Lung microvascular endothelial cell (primary cell): ENCODE results near the gene OPALIN. TPM values are rescaled to one million over a fixed set of nuclear protein-coding genes. Genes with fewer than 3 reads are reported as not detected.

ENCODE experiments used
- DNase-seq, 2 donors: peaks; one replicate each; pipeline versions ENCODE4 v3.0.0 to v3.0.0-alpha.2; 2010; ENCODE audit warnings: low read depth in 2 of 2
- total RNA-seq: library from RNA; depleted of rRNA; stranded (reverse); fragments of >200 nt; gene quantifications from 2 replicates; pipeline ENCODE4 v1.2.1, GENCODE V29; 2014

OPALIN gene, protein sequence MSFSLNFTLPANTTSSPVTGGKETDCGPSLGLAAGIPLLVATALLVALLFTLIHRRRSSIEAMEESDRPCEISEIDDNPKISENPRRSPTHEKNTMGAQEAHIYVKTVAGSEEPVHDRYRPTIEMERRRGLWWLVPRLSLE
- total RNA-seq, result not detected in 2 replicates

DNA sequence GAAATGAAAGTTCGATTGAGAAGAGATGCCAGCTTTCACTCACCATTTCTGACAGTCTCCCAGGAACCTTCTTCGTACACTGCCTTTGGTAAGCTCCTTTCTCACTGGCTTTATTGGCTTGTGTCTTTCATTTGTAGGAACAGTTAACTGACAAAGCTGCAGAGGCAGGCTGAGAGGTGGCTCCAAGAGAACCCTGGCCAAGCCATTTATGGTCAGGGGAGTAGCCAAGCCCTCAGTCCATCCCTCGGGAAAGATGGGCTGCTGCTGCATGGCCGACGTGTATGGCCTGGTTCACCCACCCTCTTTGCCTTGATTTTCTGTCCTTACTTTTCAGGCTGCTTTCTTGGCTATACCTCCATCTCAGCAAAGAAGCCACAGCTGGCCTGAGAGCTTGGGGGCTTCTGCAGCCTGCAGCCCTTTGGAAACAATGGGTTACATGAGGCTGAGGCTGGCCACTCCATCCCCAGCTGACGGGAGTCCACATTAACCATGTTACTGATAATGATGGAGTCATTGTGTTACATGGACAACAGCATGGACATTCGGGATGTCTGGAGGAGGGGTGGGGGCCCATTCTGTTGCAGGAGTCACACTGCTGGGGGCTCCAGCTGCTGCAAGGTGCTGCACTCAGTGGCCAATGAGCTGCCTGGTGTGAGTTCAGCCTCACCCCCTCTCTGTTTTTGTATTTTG lies at the start of gene OPALIN:
OPALIN (minus strand) TSS at position 152 of the 690 bp plus-strand sequence; CDS start at position 46, 106 bp downstream.
- DNase-seq, result no peak

DNA sequence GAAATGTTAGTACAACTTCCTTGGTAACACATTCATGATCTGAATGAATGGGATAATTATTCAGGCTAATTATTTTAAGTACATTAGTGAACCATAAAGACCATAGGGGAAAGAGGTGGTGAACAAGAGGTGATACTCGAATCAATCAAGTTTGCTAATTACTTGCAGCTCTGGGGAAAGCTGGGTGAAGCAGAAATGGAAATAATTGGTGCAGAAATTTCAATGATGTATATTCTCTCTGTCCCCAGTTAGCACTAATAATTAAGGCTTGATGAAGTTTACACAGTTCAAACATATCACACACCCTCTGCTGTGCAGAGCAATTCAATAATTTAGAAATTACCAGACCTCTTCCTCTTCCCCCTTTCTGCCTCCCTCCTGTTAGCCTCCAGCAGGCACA lies 49.4 kb upstream of the OPALIN start:
- DNase-seq, result no peak

DNA sequence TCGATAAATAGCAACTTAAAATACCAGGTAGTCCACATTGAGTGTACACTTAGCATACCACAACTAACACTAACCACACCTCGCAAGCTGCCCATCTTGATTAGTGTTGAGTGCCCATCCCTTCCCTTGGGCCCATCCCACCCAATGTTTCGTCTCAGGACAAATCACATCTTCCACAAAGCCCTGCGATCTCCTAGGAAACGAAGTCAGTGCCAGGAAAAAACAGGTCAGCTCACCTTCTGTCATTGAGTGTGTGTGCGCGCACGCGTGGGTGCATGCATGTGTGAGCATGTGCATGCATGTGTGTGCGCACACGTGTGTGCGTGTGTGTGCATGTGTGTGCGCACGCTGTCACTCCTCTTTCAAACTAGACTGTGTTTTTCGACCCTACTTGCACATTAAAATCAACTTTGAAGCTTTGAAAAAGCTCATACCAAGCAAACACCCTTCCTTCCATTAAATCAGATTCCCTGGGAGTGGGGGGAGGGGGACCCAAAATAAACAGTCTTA lies 48.8 kb upstream of the OPALIN start:
- DNase-seq, result no peak

DNA sequence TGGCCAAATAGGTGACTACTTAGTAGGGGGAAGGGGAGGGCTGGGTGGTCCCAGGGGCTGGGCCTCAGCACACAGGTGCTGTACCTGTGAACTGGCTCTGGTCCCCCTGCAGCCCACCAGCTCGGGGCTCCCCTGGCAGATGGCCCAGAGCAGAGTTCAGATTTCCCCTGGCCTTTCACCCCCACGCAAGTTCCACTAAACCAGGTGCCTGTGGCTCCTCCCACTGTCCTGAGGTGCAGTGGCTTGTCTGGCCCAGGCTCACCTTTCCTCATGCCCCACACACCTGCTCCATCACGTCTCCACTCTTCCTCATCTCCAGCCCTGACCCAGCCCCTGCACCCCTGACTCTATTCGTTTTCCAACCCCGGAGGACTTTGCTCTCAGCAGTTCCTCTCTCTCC lies 47.3 kb upstream of the OPALIN start:
- DNase-seq, result no peak

DNA sequence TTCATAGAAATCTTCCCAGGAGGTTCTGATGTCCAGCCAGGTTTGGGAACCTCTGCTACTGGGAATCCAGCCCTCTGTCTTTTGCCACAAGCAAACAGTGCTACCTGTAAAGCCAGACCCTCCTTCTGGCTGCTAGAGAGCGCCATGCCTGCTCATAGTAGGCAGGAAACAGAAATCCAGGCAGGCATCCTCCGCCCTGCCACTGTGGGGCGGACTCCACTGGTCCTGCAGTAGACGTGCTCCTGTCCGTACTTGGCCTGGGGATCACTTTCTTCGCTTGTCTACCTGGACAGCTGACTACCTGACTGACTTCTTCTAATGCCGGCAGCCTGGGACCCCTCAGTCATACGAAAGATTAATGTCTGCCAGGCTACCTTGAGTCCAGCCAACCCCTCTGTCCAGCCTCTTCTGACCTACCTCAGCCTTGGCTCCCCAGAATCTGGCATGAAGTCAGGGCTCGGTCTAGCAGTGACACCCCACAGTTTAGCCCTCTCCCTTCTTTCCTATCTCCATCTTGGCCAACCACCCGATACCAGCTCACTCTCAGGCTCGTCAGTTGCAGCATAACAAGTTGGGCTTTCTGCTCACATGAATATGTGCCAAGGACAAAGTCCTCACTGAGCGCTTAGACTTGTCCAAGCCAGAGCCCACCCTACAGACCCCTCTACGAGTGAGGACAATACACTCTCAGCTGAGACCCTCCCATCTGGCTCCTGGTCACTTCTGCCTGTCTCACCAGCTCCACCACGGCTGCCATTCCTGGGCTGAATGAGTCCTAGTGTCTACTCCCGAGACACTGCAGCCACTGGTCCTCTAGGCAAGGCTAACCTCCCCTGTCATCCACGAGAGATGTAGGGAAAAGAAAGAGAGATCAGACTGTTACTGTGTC lies 43.9 kb upstream of the OPALIN start:
- no peak for DNase-seq

DNA sequence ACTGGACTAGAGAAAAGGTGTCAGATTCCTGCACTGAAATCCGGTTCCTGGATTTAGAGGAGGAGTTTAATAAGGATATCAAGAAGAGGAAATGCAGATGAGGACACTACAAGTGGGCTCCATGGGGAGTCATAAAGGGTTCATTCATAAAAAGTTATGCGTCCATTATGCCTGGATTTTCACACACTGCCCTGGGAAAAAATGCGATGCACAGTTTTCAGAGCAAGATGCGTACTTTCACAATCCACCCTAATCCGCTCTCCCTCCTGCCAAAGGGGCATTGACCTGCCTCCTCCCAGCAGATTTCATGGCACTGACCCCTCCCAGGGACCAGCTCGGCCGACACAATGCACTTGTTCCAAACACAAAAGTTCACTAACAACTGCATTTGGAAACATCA lies 42.2 kb upstream of the OPALIN start:
- DNase-seq, result no peak

DNA sequence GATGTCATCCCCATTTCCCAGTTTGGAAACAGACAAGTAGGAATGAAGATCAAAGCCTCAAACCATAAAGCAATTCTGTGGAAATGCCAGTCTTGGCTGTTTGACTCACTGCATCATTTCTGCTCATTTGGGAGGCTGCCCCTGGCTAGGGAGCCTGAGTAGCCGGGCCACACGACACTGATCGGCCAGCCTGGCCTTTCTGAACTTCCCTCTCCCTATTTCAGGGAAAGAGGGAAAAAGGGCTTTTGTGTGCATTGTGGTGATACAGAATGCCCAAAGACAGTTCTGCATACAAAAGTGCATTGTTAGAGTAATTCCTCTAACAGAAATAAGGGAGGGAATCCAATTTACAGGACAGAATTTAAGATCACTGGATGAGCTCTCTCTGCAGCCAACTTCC lies 41.7 kb upstream of the OPALIN start:
- no peak for DNase-seq

DNA sequence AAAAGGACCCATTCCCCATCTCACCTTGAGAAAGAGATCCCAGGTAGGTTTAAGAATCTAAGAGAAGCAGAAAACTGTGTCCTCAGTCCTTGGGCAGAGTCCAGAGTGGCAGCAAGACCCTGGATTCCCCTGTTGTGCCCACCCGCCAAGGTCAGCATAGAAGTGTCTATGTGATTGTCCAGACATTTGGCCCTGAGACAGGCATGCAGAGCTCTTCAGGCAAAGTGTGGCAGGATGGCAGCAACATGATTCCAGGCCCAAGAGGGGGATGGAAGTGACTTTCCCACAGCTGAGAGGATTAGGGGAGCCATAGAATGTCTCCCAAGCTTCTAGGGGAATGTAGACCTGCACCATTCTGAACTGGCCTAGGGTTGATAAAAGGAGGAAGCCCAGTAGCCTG lies 39.1 kb upstream of the OPALIN start:
- DNase-seq, result no peak

DNA sequence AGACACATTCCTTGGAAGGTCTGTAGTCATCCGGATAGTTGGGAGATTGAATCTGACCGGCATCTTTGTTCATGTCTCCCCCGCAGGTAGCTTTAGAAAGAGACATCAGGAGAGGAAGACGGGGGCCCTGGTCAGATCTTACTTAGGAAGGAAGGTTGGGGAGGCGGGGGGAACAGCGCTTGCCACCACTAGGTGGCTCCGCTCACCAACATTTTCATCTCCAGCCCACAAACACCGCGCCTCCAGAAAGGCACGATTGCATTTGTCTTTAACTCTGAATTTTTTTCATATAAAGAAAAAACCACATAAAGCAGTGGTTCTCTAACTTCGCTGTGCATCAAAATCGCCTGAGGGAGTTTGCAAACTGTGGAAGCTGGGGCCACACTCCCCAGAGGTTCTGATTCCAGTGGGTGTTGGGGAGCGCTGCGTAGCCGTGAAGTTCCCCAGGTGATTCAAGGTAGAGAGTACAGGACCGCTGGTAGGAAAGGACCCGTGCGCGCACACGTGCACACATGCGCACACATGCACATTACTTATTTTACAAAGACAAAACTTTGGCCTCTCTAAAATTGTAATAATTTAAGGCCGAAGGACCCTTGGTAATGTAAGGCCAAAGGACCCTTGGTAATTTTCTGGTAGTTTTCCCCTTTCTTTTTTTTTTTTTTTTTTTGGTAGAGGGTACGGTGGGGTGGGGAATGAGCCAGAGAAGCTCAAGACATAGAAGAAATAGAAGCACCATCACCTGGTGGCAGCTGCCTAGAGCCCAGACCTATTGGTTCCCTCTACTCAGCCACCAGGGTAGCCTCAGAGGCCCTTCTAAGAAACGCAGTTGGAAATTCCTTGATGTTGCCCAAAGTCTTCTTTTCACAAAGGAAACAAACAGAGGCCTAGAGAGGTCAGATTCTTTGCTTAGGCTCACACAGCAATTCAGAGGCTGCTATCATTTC lies 37.4 kb upstream of the OPALIN start:
- DNase-seq, result peak; percentile 78 to 84

DNA sequence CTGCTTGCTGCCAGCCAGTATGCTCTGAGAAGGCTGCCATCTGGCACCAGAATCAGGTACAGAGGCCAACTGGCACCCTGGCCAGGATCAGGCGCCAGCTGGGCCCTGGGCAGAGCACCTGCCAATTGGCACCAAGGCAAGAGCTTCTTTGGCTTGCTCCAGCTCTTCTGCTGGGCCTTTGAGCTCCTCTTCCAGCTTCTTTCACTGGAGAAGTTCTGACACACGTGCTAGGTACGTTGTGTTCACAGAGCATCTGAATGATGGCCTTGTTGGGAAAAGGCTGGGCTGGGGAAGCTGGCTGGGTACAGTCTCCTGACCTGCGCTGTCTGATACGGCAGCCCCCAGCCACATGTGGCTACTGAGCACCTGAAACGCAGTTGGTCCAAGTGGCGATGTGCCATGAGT lies 31.7 kb upstream of the OPALIN start:
- DNase-seq, result no peak

DNA sequence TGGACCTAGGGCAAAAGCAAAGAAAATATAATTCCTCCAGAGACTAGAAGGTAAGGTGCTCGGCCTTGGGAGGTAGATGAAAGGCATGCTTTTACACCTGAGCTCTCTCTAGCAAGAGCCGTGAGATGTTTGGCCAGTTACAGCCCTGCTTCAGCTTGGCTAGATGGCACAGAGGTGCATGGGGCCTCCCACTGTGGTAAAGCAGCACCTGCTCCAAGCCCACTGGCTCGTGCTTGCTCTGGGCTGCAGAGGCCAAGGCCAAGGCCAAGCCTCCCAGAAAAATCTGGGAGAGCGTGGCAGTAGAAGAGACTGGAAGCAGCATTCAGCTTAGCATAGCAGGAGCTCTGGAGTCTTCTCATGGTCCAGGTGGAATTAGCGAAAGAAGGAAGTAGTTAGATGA lies 31.0 kb upstream of the OPALIN start:
- no peak for DNase-seq

DNA sequence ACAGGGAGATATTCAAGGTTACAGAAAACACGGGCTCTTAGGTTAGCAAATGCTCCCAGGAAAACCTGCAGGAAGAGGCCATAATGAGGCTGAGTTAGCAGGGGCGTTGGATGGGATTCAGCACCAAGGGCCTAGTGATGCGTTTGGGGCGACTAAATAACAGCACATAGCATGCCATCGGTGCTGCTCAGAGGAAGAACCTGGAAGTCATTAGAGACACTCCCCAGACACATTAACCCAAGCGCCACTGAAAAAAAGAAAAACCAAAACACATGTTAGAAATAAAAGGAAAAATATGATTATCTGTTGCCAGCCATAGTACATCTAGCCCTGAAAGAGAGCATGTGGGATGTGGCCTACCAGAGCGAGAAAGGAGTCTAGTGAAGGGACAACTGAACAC lies 28.8 kb upstream of the OPALIN start:
- DNase-seq, result no peak

DNA sequence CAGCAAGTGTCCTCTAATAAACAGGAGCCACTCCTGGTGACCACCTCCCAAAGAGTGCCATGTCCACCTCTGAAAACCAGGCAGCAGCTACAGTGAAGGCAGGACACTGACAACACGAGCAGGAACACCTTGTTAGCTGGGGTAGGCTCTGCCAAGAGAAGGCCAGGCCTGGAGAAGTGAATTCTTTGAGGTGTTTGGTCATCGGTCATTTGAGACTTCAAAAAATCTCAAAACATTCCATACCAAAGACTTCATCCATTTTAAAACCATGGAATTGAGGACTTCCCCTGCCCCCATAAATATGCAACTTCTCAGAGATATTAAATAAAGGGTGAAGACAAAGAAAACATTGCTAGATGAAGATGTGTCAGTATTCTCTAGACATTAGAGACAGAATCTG lies 28.4 kb upstream of the OPALIN start:
- DNase-seq, result no peak

DNA sequence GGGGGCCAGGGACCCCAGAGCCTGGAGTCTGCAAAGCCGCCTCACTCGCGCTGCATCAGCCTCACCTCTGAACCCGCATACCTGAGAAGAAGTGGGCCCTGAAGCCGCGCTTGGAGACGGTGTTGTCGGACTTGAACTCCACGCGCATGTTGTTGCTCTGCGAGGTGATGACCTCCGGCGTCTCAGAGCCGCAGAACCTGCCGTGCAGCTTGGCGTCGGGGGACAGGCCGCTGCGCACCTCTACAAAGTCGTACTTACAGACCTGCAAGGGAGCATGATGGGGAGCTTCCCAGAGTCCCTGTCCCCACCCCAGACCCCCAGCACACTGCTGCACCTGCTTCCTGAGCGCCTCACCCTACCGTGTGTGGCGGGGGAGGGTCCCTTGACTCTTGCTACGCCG lies 25.7 kb upstream of the OPALIN start:
- DNase-seq, result no peak

DNA sequence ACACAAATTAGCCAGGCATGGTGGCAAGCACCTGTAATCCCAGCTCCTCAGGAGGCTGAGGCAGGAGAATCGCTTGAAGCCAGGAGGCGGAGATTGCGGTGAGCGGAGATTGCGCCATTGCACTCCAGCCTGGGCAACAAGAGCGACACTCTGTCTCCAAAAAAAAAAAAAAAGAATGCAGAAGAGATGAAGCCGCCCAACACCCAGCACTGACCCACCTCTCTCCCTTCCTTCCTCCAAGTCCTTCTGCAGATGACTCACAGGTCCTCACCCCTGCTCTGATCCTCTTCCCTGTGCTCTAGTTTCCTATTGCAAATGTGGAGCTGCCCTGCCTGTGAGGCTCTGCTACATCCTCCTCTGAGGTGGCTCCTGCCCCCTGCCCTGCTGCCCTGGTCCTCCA lies 22.0 kb upstream of the OPALIN start:
- peak in 1 of 2 donors; percentile 38 for DNase-seq

DNA sequence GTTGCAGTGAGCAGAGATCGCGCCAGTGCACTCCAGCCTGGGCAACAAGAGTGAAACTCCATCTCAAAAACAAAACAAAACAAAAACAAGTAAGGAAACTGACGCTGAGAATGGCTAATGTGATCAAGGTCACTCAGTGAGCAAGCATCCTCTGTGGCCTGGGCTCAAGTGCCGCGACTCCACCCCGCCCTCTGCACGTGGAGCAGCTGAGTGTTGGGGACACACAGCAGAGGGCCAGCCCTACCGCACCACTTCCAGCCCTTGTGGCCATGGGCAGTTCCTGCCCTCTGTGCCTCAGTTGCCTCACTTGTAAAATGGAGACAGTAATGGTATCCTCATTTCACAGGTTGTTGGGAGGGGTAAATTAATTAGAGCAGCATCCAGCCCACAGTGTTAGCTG lies 21.0 kb upstream of the OPALIN start:
- DNase-seq, result no peak

DNA sequence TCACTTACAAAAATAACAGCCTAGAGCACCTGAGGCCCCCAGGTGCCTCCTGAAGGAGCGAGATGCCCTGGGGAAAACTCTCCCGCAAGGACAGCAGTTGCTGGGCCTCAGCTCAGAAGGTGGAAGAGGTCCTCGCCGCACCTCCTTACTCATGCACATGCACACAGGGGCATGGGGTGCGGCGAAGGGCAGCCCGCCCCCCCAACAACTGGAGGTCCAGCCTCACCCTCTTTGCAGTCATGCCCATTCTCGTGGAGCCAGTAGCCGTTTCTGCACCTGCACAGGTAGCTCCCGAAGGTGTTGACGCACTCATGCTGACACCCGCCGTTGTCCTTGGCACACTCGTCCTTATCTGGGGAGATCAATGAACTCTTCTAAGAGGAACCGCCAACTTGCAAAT lies 19.9 kb upstream of the OPALIN start:
- DNase-seq, result no peak

DNA sequence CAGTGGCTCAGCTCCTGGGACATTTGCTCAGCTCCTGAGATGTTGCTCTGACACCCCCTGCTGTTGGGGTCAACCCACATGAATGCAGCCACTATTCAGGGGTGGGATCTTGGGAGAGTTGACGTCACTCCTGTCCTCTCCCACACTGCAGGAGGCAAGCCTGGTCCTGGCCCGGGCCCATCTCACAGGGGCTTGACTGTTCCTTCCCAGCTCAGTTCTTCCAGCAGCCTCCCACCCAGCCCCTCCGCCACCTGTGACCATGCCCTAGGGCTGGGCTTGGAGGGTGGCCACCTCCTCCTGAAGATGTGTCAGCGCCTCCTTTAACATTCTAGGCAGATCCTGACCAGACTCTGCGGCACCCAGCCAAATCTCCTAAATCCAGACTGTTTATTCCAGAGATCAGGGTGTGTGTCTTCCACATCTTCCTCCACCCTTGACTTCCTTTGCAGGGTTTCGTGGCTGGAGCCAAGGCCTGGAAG lies 19.1 kb upstream of the OPALIN start:
- DNase-seq, result no peak

DNA sequence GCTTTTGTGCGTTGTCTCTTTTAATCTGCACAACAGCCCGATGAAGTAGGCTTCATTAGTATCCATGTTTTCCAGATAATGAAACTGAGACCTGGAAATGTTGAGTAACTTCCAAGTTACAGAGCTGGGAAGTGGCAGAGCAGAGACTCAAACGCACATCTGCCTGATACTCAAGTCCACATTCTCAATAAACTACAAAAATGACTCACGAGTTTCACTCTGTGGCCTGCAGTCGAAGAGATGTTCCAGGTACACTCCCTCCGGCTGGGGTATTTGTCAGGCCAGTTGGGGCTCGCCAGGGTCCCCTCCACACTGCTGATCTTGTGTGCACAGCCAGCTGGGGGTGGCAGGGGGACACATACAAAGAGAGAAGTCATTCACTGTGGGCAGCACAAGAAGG lies 17.7 kb upstream of the OPALIN start:
- no peak for DNase-seq

DNA sequence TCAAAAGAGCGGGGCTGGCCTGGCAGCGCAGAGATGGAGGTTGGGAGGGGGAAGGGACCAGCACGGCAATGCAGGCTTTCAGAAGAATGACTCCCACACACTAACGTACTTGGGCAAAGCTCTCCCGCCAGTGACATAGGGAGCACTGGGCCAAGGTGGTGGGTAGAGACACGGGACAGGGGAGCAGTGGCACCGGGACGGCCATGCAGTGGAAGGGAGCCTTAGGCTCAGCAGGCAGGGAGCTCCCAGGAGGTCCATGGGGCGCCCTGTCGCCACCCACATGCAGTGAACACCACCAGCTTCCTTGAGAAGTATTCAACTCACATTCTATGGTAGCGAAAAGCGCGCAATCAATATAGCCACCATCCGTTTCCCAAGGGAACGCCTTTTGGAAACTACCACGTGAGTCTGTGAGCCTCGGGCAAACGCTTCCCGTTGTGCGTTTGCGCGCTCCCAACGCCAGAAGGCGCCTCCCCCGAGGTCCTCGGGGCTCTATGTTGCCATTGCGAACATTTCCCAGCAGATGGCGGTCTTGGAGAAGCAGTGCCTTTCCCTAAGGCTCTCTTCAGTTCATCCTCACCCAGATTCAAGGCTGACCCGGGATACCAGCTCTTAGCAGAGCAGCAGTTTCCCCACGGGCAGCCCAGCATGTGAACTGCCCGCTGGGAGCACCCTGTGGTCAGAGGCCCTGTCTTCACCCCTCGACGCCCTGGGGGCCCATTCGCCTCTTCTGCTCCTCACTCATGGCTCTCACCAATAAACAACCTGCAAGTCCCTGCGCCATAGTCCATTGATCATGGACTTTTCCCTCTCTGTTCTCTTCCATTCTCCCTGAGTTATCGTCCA lies 16.4 kb upstream of the OPALIN start:
- DNase-seq, result peak; percentile 84 to 87
